Right lung (tissue), 5 donors: Measurements from ENCODE around the gene UVRAG. TPM values are rescaled to one million over a fixed set of nuclear protein-coding genes. Genes with fewer than 3 reads are reported as not detected.

ENCODE experiments used
- DNase-seq, 2 donors: peaks; one replicate each; pipeline ENCODE4 v3.0.0-alpha.2; 2013
- polyA plus RNA-seq, 5 donors: library from polyadenylated mRNA; unstranded; fragments of 120-200 nt; gene quantifications; one replicate each; pipeline versions ENCODE4 v1.2.1 to v1.2.3, GENCODE V29; 2013; ENCODE audit warnings: inconsistent platforms in 1 of 5, low replicate concordance in 1 of 5; ENCODE audit not compliant: insufficient read length in 5 of 5, insufficient read depth in 1 of 5

The UVRAG gene
- polyA plus RNA-seq, 5 donors = 19.0 to 25.0 (median 21.4) TPM

DNA sequence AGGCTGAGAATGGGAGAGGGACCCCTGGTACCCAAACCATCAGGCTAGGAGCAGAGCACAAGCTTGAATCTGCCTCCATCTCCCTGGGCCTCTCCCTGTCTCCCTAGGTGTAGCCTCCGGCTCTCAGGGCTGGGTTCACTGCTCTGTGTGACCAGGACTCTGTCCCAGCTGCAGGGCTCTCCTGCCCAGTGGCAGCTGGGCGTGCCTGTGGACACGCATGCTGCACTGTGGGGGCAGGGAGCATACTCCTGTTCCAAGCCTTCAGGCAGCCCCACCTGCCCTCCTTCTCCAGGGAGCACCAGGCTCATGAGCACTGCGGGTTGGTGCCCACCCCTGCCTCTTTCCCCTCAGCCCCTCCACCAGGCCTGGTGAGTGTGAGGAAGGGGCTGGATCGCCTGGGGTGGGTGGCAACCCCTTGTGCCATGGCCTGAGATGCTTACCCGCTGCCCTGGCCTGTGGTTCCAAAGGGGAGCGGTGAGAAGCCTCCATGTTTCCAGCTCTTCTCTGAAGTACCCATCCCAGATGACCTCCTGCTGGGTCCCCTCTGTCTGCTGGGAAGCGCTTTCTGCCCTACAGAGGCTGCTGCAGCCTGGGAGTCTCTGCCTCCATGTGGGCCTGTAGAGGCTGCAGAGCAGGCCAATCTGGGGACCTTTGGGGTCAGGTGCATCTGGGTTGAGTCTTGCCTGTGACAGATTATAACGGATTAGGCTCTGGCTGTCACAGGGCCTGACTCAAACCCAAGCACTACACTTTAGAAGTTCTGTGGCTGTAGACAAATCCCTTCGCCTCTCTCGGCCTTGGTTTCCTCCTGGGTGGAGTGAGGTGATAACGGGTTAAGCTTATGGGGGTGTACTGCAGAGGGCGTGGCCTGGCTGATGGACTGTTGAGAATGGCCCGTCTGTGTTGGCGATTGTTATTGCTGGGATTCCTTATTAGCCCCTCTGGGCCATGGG is 347.6 kb downstream of the UVRAG start:
- no peak for DNase-seq

DNA sequence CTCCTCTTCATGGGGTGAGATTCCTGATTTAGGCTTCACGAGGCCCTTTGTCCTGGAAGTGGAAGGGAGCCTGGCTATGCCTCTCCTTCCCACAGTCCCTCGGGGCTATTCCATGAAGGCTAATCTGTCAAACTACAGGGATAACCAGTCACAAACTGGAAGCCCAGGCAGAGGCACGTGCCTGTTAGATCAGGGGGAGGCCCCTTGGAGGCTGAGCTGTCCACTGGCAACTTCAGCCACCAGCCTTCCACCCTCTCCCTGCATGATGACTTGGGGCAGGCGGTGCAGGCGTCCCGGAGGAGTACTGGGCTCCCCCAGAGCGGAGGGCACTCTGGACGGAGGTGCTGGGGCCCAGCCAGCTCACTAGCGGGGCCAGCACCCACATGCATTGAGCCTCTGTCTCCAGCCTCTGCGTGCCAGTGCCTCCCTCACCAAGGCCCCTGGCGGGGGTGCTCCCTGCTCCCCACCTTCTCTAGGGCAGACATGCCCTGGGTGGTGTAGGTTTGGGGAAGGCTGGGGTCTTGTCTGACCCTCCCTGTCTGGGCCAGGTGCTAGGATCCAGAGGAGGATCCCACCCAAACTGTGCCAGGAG is 348.4 kb downstream of the UVRAG start:
- DNase-seq = no peak

DNA sequence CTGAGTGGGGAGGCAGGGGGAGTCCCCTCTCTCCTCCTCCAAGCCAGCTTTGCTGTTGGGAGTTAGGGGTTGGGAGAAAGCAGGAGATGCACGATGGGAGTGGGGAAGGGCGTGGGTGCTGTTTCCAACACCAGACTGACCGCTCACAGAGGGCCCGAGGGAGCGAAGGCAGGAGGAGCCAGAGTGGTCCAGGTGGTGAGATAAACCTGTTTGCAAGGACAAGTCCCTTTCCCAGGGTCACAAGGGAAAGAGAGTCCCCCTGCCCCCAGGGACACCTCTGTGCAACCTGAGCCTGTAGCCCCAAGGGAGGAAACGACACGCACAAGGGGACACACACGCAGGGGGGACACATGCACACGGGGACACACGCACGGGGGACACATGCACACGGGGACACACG is 349.1 kb downstream of the UVRAG start:
- DNase-seq = no peak

DNA sequence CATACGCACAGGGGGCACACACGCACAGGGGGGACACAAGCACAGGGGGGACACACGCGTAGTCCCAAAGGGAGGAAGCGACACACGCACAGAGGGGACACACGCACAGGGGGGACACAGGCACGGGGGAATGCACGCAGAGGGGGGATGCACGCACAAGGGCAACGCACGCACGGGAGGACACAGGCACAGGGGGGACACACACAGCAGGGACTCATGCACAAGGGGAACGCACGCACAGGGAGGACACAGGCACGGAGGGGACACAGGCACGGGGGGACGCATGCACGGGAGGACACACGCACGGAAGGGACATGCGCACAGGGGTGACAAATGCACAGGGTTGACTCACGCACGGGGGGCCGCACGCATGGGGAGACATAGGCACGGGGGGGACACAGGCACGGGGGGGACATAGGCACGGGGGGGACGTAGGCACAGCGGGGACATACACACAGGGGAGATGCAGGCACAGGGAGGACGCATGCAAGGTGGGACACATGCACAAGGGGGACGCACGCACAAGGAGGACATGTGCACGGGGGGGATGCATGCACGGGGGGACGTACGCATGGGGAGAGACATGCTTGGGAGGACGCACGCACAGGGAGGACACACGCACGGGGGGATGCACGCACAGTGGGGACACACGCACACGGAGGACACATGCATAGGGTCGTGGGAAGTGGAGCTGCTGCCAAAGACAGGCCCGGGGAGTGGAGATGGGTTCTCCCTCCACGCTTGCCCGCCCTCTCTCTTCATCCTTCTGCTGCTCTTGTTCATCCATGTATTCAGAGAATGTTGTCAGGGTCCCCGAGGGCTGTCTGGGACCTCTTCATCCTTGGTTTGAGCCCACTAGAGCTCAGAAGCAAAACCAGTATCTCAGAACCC is 350.1 kb downstream of the UVRAG start:
- no peak for DNase-seq

DNA sequence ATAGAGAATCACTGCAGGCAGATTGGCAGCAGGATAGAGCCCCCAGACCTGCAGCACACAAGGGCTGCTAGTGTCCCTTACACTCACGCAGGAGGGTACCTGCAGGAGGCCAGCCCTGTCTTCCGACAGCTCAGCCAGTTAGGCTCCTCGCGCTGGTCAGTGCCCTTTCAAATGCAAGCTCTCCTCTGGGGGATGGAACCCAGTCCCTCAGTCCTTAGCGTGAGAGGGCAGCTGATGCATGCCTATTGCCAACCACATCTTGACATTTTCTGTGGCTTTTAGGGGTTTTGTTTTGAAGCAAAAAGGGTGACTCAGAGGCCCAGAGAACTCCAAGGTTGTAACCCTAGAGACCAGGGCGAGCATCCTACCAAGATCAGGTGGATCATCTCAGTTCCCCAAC is 351.3 kb downstream of the UVRAG start:
- no peak for DNase-seq

- DNase-seq = no peak
Observed at GRCh38 chr11:76167590-76167989, 352.6 kb downstream of the UVRAG start.

GRCh38 chr11:76169473-76169896 is 354.5 kb downstream of the UVRAG start:
- no peak for DNase-seq

GRCh38 chr11:76170468-76170867 is 355.5 kb downstream of the UVRAG start:
- DNase-seq = no peak

DNA sequence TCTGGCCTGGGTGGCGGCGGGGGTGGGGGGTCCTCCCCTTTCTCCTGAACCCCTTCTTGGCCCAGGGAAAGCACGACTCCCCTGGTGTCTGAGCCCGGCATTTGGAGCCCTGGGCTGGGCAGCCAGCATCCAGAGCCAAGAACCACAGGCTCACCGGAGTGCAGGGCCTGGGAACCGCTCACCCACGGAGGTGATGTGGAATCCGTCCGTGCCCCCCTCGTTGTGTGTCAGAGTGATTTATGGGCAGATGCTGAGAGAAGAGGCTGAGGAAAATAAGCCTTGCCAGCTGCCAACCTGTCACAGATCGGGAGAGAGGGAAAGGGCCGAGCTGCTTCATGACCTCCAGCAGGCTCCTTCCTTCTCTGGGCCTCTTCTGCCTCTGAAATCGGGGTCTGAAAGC is 357.6 kb downstream of the UVRAG start:
- no peak for DNase-seq

GRCh38 chr11:76173663-76174062 is 358.7 kb downstream of the UVRAG start:
- no peak for DNase-seq

GRCh38 chr11:76174330-76174729 is 359.3 kb downstream of the UVRAG start:
- DNase-seq = no peak

GRCh38 chr11:76175783-76176182 is 360.8 kb downstream of the UVRAG start:
- DNase-seq = no peak

DNA sequence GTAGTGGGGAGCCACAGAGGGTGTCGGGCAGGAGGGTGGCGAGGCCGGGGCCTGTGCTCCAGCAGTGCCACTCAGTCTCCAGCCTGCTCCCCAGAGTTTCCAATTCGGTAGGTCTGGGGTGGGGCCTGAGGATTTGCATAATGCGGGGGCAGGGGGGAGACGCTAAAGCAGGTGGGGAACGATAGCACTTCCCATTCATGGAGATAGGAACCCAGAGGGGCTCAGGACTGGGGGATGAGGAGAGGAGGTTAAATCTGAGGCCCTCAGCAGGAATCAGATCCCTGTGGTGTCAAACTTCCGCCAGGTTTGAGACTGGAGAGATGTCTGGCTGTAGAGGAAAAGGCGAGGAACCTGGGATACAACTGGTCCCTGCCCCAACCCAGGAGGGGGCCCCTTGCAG is 361.5 kb downstream of the UVRAG start:
- no peak for DNase-seq

DNA sequence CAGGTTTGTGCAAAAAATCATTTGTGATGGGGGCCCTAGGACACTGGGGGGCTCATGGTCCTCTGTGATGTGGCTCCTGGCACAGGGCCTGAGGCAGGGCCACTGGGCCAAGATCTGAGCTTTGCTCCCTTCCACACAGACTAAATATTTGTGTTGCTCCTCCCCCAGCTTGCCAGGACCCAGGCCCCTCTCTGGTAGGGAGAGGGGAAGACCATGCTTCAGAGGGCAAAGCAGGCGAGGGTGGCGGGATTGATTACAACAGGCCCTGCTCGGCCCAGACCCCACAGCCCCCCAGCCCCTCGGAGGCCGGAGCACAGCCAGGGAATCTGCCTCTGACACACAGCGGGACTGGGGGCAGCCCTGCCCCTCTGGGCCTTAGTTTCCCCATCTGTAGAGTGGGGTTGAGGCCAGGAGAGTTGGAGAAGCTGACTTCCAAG is 362.3 kb downstream of the UVRAG start:
- DNase-seq = no peak

- no peak for DNase-seq
Observed at GRCh38 chr11:76179147-76179546, 364.1 kb downstream of the UVRAG start.

- DNase-seq = no peak
Observed at GRCh38 chr11:76181371-76181770, 366.4 kb downstream of the UVRAG start.

DNA sequence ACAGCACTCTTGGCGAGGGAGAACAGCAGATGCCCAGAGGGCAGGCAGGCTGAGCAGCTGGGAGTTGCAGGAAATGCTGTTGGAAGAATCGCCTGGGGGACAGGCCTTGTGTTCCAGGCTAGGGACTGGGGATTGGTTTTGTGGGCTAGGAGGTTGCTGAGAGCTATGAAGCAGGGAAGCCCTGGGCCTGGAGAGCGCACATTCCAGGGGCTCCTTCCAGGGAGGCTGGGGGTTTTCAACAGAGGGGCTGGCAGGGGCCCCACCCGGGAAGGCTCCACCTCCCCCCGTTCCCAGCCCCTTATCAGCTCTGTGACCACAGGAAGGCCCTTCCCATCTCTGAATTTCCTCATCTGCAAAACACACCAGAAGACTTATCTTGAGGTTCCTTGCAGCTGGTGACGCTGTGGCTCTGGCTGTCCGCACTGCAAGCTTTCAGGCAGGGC is 369.6 kb downstream of the UVRAG start:
- no peak for DNase-seq

DNA sequence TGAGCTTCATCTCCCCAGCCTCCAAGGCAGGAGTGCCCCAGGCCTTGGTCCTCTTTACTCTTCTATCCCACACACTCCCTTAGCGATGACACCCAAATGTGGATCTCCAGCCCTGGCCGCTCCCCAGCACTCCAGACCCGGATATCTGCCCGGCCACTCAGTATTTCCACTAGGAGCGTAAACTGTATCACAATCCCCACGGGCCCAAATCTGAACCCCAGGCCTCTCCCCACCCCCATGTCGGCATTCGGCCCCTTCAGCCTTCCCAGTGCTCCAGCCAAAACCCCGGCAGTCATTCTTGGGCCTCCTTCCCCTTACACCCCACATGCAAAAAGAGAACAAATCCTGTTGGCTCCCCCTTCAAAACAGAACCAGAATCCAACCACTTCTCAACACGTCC is 370.5 kb downstream of the UVRAG start:
- DNase-seq = no peak

DNA sequence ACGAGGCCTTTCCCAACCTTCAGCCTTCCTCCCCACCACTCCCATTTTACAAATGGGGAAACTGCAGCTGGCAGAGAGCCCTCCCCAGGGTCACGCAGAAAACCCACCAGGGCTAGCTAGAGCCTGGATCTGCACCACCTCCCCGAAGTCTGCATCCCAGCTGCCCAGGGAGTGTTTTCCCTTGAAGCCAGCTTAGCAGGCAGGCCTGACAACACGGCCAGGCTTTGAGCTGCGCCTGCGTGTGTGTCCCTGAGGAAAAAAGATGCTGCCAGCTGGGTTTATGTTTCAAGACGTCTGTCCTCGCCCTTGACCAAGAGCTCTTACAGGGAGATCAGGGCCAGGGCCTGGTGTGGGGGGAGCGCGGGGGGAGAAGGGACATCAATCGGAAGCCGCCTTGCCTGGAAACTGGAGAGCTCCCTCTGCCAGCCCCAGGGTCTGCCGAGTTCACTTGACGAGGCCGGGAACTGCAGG is 371.0 kb downstream of the UVRAG start:
- peak; percentile 88 for DNase-seq

- peak in 1 of 2 donors; percentile 21 for DNase-seq
Observed at GRCh38 chr11:76186776-76187279, 371.8 kb downstream of the UVRAG start.

DNA sequence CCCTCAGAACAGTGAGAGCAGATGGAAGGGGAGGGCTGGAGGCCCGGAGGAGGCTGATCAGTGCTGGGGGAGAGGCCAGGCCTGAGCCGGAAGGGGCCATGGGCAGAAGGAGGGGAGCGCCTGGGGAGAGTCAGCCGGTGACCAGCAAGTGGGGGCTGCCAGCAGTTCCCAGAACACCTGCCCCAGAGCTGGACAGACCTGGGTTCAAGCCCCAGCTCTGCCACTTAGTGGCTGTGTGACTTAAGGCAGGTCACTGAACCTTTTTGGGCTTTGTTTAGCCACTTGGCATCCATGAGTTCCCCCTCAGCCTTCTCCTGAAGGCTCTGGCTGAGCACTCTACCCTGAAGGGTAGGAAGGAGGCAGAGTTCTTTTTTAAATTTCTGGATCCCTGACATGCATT is 373.9 kb downstream of the UVRAG start:
- no peak for DNase-seq

DNA sequence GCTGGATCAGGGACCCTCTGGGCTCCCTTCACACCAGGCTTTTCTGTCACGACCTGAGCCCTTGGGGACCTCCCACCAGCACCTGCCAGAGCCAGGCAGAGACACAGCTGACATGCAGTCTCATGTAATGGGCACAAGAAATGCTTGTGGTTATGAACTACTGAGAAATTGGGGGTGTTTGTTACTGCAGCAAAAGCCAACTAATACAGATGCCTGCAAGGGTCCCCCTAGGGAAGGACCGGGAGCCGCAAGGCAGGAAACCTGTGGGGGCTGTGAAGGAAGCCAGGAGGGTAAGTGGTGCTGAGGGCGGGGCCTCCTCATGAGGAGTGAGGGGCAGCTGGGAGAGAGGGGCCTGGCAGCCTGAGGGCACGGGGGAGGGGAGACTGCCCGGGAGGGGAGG is 374.7 kb downstream of the UVRAG start:
- no peak for DNase-seq
